GM12878 (cell line): ENCODE measurements around the gene FKBP2. TPM values are rescaled to one million over a fixed set of nuclear protein-coding genes. Genes with fewer than 3 reads are reported as not detected.

ENCODE experiments used
- ATAC-seq: fragments of 200-7000 bp; cut with Tn5 transposase; 3 replicates; pipeline ENCODE4 v1.9.1; 2020; ENCODE audit warnings: mild to moderate bottlenecking, moderate library complexity
- BruUV-seq: library from RNA; stranded (reverse); fragments of 400-500 nt; replicated peaks from 2 replicates; lab custom pipeline; 2021; lab: Mats Ljungman, UMichigan
- CTCF ChIA-PET: fragments of 300-600 bp; sonication (Branson Sonifier 250); formaldehyde crosslinking; extraction: SDS; loops from one replicate; lab custom pipeline; 2021; ENCODE audit warnings: inconsistent platforms; lab: Yijun Ruan, JAX
- POLR2A ChIA-PET: fragments of 350-600 bp; formaldehyde crosslinking; extraction: SDS; loops from one replicate; lab custom pipeline; 2021; ENCODE audit warnings: inconsistent platforms; lab: Charles Lee
- RAD21 ChIA-PET: fragments of 300-600 bp; sonication (Branson Sonifier 250); formaldehyde crosslinking; loops from one replicate; lab custom pipeline; 2023; ENCODE audit warnings: antibody characterized with exemption; ENCODE audit not compliant: unreplicated experiment; lab: Charles Lee
- SMC1A ChIA-PET: fragments of 300-600 bp; sonication (Branson Sonifier 250); formaldehyde crosslinking; loops from one replicate; lab custom pipeline; 2023; ENCODE audit not compliant: unreplicated experiment, uncharacterized antibody; lab: Charles Lee
- DNase-seq: peaks from one replicate; pipeline ENCODE4 v3.0.0-alpha.2; 2011; ENCODE audit warnings: low read depth, low spot score
- FAIRE-seq: peaks from 3 replicates; lab custom pipeline; 2011; peaks lifted over from hg19 to GRCh38; lab: Jason Lieb, UNC
- H2AFZ ChIP-seq: 2 replicates; pipeline ENCODE4 v1.6.0; 2011; ENCODE audit warnings: low read depth, low read length, control low read depth; ENCODE audit not compliant: control insufficient read depth
- H3K27ac ChIP-seq: 2 replicates; pipeline ENCODE4 v1.5.1; 2011; ENCODE audit warnings: control low read depth; ENCODE audit not compliant: control insufficient read depth, insufficient read depth
- H3K27me3 ChIP-seq, 2 experiments: replicated peaks in 1 of 2; 2 replicates each; pipeline versions ENCODE4 v1.6.0 to v1.6.1; 2011; ENCODE audit warnings: low read length in 1 of 2; ENCODE audit not compliant: control insufficient read depth in 2 of 2, insufficient read depth in 2 of 2
- H3K36me3 ChIP-seq, 2 experiments: 2 replicates each; pipeline ENCODE4 v1.5.1; 2011; ENCODE audit warnings: low read length in 1 of 2; ENCODE audit not compliant: control insufficient read depth in 2 of 2, insufficient read depth in 2 of 2
- H3K4me1 ChIP-seq: 2 replicates; pipeline ENCODE4 v1.6.1; 2011; ENCODE audit warnings: mild to moderate bottlenecking, low read length, moderate library complexity, mixed read lengths; ENCODE audit not compliant: control insufficient read depth, insufficient read depth
- H3K4me2 ChIP-seq: 2 replicates; pipeline ENCODE4 v1.6.0; 2011; ENCODE audit warnings: control low read depth; ENCODE audit not compliant: control insufficient read depth, insufficient read depth
- H3K4me3 ChIP-seq: fragments of 200-600 bp; sonication (generic); 2 replicates; pipeline ENCODE4 v1.5.1; 2016
- H3K79me2 ChIP-seq: 2 replicates; pipeline ENCODE4 v1.6.0; 2011; ENCODE audit warnings: low read length; ENCODE audit not compliant: control insufficient read depth, insufficient read depth
- H3K9ac ChIP-seq: 2 replicates; pipeline ENCODE4 v1.8.0; 2011; ENCODE audit warnings: low read length, control low read depth, mixed read lengths; ENCODE audit not compliant: control insufficient read depth, insufficient read depth
- H3K9me3 ChIP-seq: replicated peaks from 3 replicates; pipeline ENCODE4 v1.5.1; 2011; ENCODE audit warnings: mild to moderate bottlenecking, low read length; ENCODE audit not compliant: control insufficient read depth, insufficient read depth
- H4K20me1 ChIP-seq: 2 replicates; pipeline ENCODE4 v1.6.0; 2011; ENCODE audit not compliant: control insufficient read depth, insufficient read depth
- EZH2 ChIP-seq: IDR thresholded peaks from 2 replicates; pipeline ENCODE4 v1.6.1; 2012; ENCODE audit warnings: low read depth, mild to moderate bottlenecking, control low read depth, inconsistent platforms, low read length, borderline replicate concordance; ENCODE audit not compliant: control insufficient read depth
- HDAC2 ChIP-seq: fragments of 200-600 bp; sonication (generic); IDR thresholded peaks from 2 replicates; pipeline ENCODE4 v1.6.1; 2017
- IKZF2 ChIP-seq, 2 experiments: fragments of 450-650 bp; IDR thresholded peaks; 2 replicates each; pipeline ENCODE4 v1.6.1; 2017; ENCODE audit warnings: mild to moderate bottlenecking in 2 of 2, moderate library complexity in 2 of 2
- MEF2A ChIP-seq: IDR thresholded peaks from 2 replicates; pipeline ENCODE4 v1.6.1; 2011; ENCODE audit warnings: low read depth, mild to moderate bottlenecking, low read length, moderate library complexity; ENCODE audit not compliant: insufficient read depth
- NFXL1 ChIP-seq: fragments of 450-650 bp; IDR thresholded peaks from 2 replicates; pipeline ENCODE4 v1.6.1; 2017; ENCODE audit warnings: antibody characterized with exemption, mild to moderate bottlenecking, borderline replicate concordance
- NFYB ChIP-seq: IDR thresholded peaks from 2 replicates; pipeline ENCODE4 v1.6.1; 2011; ENCODE audit warnings: low read depth, mild to moderate bottlenecking, low read length, improper control_type of control experiment, moderate library complexity; ENCODE audit not compliant: insufficient read depth
- PAX5 ChIP-seq: IDR thresholded peaks from 2 replicates; pipeline ENCODE4 v1.6.1; 2011; ENCODE audit warnings: low read depth, low read length, borderline replicate concordance
- TCF3 ChIP-seq: IDR thresholded peaks from 2 replicates; pipeline ENCODE4 v1.6.1; 2012; ENCODE audit warnings: low read depth, mild to moderate bottlenecking, low read length, borderline replicate concordance; ENCODE audit not compliant: insufficient read depth
- ZNF217 ChIP-seq: fragments of 450-650 bp; IDR thresholded peaks from 2 replicates; pipeline ENCODE4 v1.6.1; 2017; ENCODE audit warnings: antibody characterized with exemption, mild to moderate bottlenecking
- WGBS: methylation state at CpG from one replicate; pipeline ENCODE4 v1.1.6; 2016; ENCODE audit warnings: low lambda C conversion rate; ENCODE audit not compliant: insufficient replicate concordance, insufficient coverage; ENCODE audit errors: missing lambda C conversion rate; 5-methylcytosine and 5-hydroxymethylcytosine counted together
- in situ Hi-C: fragments of 300-500 bp; cut with MboI; formaldehyde crosslinking; loops from 9 replicates; pipeline ENCODE4 v1.14.3; 2018; ENCODE audit warnings: mixed read lengths
- intact Hi-C: fragments of 100-400 bp; cut with micrococcal nuclease; formaldehyde crosslinking; loops from one replicate; pipeline ENCODE4 v1.14.2; 2022; ENCODE audit not compliant: unreplicated experiment
- polyA plus RNA-seq, 11 experiments: library from polyadenylated mRNA; depleted of rRNA in 4 of 11; unstranded in 6 of 11; stranded (reverse) in 5 of 11; fragments of >200 nt; fragmentation: Nextera tagmentation in 4 of 11; fragmentation: Illumina TruSeq in 1 of 11; extraction: Ambion mirVana in 4 of 11; extraction: Trizol in 1 of 11; gene quantifications; 1 replicate in 1 of 11; 2 replicates in 10 of 11; pipeline versions ENCODE4 v1.2.1 to v1.2.3, GENCODE V29; 2011 to 2016; ENCODE audit warnings: inconsistent platforms in 2 of 11, missing spikeins in 2 of 11, low read depth in 1 of 11
- total RNA-seq, 4 experiments: library from RNA; depleted of rRNA in 3 of 4; stranded (reverse); fragments of >200 nt in 3 of 4; fragmentation: Illumina TruSeq in 1 of 4; extraction: Trizol in 1 of 4; gene quantifications; 2 replicates each; pipeline versions ENCODE4 v1.2.1 to v1.2.3, GENCODE V29; 2013 to 2021
- TF ChIP-seq, protein P1 (sequence below): fragments of 450-650 bp; IDR thresholded peaks from 2 replicates; pipeline ENCODE4 v1.6.1; 2017; ENCODE audit warnings: mild to moderate bottlenecking, moderate library complexity

Gene FKBP2
- total and polyA plus RNA-seq, 10 of the 15 experiments (the other 5 are each of a cell fraction or from before 2014, with no cell fraction given) = 1.8 to 99.7 (median 39.5) TPM

DNA sequence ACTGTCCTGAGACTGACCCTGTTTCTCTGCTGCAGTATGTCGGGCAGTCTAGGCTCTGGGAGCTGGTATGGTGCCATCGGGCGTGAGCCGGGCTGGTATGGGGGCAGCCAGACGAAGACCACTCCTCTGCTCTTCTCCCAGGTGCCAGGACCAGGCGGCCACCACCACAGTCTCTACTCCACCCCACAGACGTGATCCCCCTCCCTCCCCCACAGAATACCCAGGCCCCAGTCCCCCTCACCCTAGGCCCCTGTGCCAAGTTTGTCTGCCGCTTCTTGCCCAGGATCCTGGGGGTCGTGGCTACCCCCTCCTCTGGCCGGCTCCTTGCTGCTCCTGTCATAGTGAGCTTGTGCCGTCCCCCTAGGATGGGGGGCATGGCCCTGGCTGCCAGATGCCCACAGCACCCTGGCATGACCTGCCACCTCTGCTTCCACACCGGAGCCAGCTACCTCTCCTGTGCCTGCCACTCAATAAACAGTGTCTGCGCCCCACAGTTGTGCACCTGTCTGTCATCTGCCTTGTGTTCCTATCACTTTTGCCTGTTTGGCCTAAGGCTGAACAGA lies 48.2 kb downstream of the FKBP2 start:
- in situ Hi-C loops = no loop called here
- peaks cover 7% of the 10 kb centered on the region for H3K4me1 ChIP-seq
- no peak overlapping the region for H3K4me3 ChIP-seq
- no peak for TF ChIP-seq NFYB
- no peak for TF ChIP-seq NFXL1
- TF ChIP-seq HDAC2 = no peak
- TF ChIP-seq EZH2 = no peak
- TF ChIP-seq, protein P1, sequence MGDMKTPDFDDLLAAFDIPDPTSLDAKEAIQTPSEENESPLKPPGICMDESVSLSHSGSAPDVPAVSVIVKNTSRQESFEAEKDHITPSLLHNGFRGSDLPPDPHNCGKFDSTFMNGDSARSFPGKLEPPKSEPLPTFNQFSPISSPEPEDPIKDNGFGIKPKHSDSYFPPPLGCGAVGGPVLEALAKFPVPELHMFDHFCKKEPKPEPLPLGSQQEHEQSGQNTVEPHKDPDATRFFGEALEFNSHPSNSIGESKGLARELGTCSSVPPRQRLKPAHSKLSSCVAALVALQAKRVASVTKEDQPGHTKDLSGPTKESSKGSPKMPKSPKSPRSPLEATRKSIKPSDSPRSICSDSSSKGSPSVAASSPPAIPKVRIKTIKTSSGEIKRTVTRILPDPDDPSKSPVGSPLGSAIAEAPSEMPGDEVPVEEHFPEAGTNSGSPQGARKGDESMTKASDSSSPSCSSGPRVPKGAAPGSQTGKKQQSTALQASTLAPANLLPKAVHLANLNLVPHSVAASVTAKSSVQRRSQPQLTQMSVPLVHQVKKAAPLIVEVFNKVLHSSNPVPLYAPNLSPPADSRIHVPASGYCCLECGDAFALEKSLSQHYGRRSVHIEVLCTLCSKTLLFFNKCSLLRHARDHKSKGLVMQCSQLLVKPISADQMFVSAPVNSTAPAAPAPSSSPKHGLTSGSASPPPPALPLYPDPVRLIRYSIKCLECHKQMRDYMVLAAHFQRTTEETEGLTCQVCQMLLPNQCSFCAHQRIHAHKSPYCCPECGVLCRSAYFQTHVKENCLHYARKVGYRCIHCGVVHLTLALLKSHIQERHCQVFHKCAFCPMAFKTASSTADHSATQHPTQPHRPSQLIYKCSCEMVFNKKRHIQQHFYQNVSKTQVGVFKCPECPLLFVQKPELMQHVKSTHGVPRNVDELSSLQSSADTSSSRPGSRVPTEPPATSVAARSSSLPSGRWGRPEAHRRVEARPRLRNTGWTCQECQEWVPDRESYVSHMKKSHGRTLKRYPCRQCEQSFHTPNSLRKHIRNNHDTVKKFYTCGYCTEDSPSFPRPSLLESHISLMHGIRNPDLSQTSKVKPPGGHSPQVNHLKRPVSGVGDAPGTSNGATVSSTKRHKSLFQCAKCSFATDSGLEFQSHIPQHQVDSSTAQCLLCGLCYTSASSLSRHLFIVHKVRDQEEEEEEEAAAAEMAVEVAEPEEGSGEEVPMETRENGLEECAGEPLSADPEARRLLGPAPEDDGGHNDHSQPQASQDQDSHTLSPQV = no peak
- TF ChIP-seq IKZF2 (IDR thresholded peaks at IDR 0.05) = no peak
- no peak for TF ChIP-seq TCF3
- TF ChIP-seq ZNF217 = no peak
- no peak for TF ChIP-seq PAX5
- no peak for TF ChIP-seq MEF2A
- FAIRE-seq (no peak), DNase-seq (no peak), ATAC-seq (no peak)
- ChIA-PET CTCF (interaction anchor here (1.3 to 2.3 kb wide), 3 partner anchors 12 to 85 kb away, joined by 4 to 9 read pairs (median 7); partner anchors contain the start of gene CATSPERZ), POLR2A (interaction anchor here (1.2 kb wide), 1 partner anchor 19 kb away, joined by 3 read pairs; no protein-coding TSS in a partner anchor), RAD21 (no interaction called here), SMC1A (no interaction called here)
- H2AFZ ChIP-seq = no peak overlapping the region
- H3K9me3 ChIP-seq = no peaks in the 10 kb centered on the region
- no peak overlapping the region for H3K4me2 ChIP-seq
- H3K27ac ChIP-seq = no peak overlapping the region
- WGBS = 71% methylated on average over 13 of the region's 13 CpGs
- H3K79me2 ChIP-seq = peaks cover 9% of the 10 kb centered on the region
- peaks cover 0 to 2% of the 10 kb centered on the region in 2 experiments; a peak in 2 of 4 replicates for H3K36me3 ChIP-seq
- no TSS peak for BruUV-seq
- H4K20me1 ChIP-seq = no peaks in the 10 kb centered on the region; the same call in 1 of the 2 replicates
- no peak overlapping the region for H3K9ac ChIP-seq
- intact Hi-C loops = no loop called here
- peaks cover 3 to 10% of the 10 kb centered on the region in 2 experiments for H3K27me3 ChIP-seq
